H9 (cell line): ENCODE measurements around the gene CCDC33. TPM values are rescaled to one million over a fixed set of nuclear protein-coding genes. Genes with fewer than 3 reads are reported as not detected.

Source experiments
- DNase-seq: peaks from one replicate; pipeline ENCODE4 v3.0.0-alpha.2; 2017
- H2AFZ ChIP-seq: one replicate; pipeline ENCODE4 v1.6.1; 2013; ENCODE audit warnings: mild to moderate bottlenecking, low read length, control low read depth, moderate library complexity
- H2AK5ac ChIP-seq: 2 replicates; pipeline ENCODE4 v1.6.1; 2013; ENCODE audit warnings: low read length, control low read depth, mixed read lengths; ENCODE audit not compliant: insufficient read length
- H2BK120ac ChIP-seq: one replicate; pipeline ENCODE4 v1.6.1; 2013; ENCODE audit warnings: low read depth, mild to moderate bottlenecking, low read length, control low read depth, inconsistent platforms; ENCODE audit not compliant: poor library complexity, severe bottlenecking
- H2BK12ac ChIP-seq: 2 replicates; pipeline ENCODE4 v1.6.1; 2013; ENCODE audit warnings: low read length, control low read depth, mixed read lengths, low read depth; ENCODE audit not compliant: insufficient read length
- H2BK15ac ChIP-seq: 2 replicates; pipeline ENCODE4 v1.6.1; 2013; ENCODE audit warnings: low read depth, low read length, control low read depth
- H2BK20ac ChIP-seq: one replicate; pipeline ENCODE4 v1.6.1; 2013; ENCODE audit warnings: low read depth, mild to moderate bottlenecking, low read length, control low read depth, inconsistent platforms; ENCODE audit not compliant: poor library complexity, severe bottlenecking
- H2BK5ac ChIP-seq: 2 replicates; pipeline ENCODE4 v1.6.1; 2013; ENCODE audit warnings: low read length, control low read depth, mixed read lengths; ENCODE audit not compliant: insufficient read length
- H3K14ac ChIP-seq: 2 replicates; pipeline ENCODE4 v1.6.1; 2013; ENCODE audit warnings: low read length, control low read depth; ENCODE audit not compliant: insufficient read depth
- H3K18ac ChIP-seq: 2 replicates; pipeline ENCODE4 v1.6.1; 2013; ENCODE audit warnings: low read depth, mild to moderate bottlenecking, mixed read lengths, low read length, control low read depth; ENCODE audit not compliant: insufficient read length
- H3K23ac ChIP-seq: 2 replicates; pipeline ENCODE4 v1.6.1; 2013; ENCODE audit warnings: low read length, control low read depth, mixed read lengths, low read depth; ENCODE audit not compliant: insufficient read length
- H3K23me2 ChIP-seq: 2 replicates; pipeline ENCODE4 v1.6.1; 2013; ENCODE audit warnings: low read depth, mild to moderate bottlenecking, mixed read lengths, low read length, control low read depth; ENCODE audit not compliant: insufficient read length, poor library complexity, severe bottlenecking
- H3K27ac ChIP-seq: 2 replicates; pipeline ENCODE4 v1.5.1; 2013; ENCODE audit warnings: low read length, control low read depth, mixed read lengths, low read depth; ENCODE audit not compliant: insufficient read length
- H3K27me3 ChIP-seq: 2 replicates; pipeline ENCODE4 v1.6.1; 2013; ENCODE audit warnings: low read length, control low read depth, inconsistent platforms; ENCODE audit not compliant: insufficient read depth
- H3K4ac ChIP-seq: 2 replicates; pipeline ENCODE4 v1.6.1; 2013; ENCODE audit warnings: low read depth, mild to moderate bottlenecking, control low read depth, inconsistent platforms, low read length, moderate library complexity
- H3K4me1 ChIP-seq: 2 replicates; pipeline ENCODE4 v1.6.1; 2013; ENCODE audit warnings: low read length, control low read depth, inconsistent platforms; ENCODE audit not compliant: insufficient read depth
- H3K4me2 ChIP-seq: 2 replicates; pipeline ENCODE4 v1.6.1; 2013; ENCODE audit warnings: low read length, control low read depth, mixed read lengths; ENCODE audit not compliant: insufficient read length, insufficient read depth
- H3K56ac ChIP-seq: 2 replicates; pipeline ENCODE4 v1.6.1; 2013; ENCODE audit warnings: low read depth, mild to moderate bottlenecking, mixed read lengths, low read length, control low read depth; ENCODE audit not compliant: insufficient read length
- H3K79me1 ChIP-seq: 2 replicates; pipeline ENCODE4 v1.6.1; 2013; ENCODE audit warnings: low read depth, mild to moderate bottlenecking, moderate library complexity, low read length, control low read depth, inconsistent platforms; ENCODE audit not compliant: insufficient read depth, poor library complexity, severe bottlenecking
- H3K79me2 ChIP-seq: 2 replicates; pipeline ENCODE4 v1.6.1; 2013; ENCODE audit warnings: low read length, control low read depth, inconsistent platforms; ENCODE audit not compliant: insufficient read depth
- H3K9ac ChIP-seq: 2 replicates; pipeline ENCODE4 v1.6.1; 2013; ENCODE audit warnings: low read length, control low read depth, mixed read lengths; ENCODE audit not compliant: insufficient read length; ENCODE audit errors: extremely low read depth
- H3K9me3 ChIP-seq: one replicate; pipeline ENCODE4 v1.6.1; 2013; ENCODE audit warnings: low read depth, low read length, inconsistent platforms; ENCODE audit not compliant: control insufficient read depth
- H3T11ph ChIP-seq: one replicate; pipeline ENCODE4 v1.6.1; 2013; ENCODE audit warnings: mild to moderate bottlenecking, low read length, control low read depth, inconsistent platforms
- H4K20me1 ChIP-seq: one replicate; pipeline ENCODE4 v1.6.1; 2013; ENCODE audit not compliant: control insufficient read depth, insufficient read length, insufficient read depth
- H4K5ac ChIP-seq: 2 replicates; pipeline ENCODE4 v1.6.1; 2013; ENCODE audit warnings: low read depth, mild to moderate bottlenecking, mixed read lengths, low read length, control low read depth; ENCODE audit not compliant: insufficient read length
- H4K8ac ChIP-seq: replicated peaks from 2 replicates; pipeline ENCODE4 v1.6.1; 2013; ENCODE audit warnings: low read length, control low read depth, mixed read lengths, low read depth; ENCODE audit not compliant: insufficient read length
- H4K91ac ChIP-seq: 2 replicates; pipeline ENCODE4 v1.6.1; 2013; ENCODE audit warnings: low read depth, mild to moderate bottlenecking, moderate library complexity, mixed read lengths, low read length, control low read depth; ENCODE audit not compliant: insufficient read length
- H3K27ac Mint-ChIP-seq, 3 experiments: 2 replicates in 2 of 3; 3 replicates in 1 of 3; pipeline ENCODE4 v1.8.0; 2020 to 2021; ENCODE audit warnings: mixed read lengths in 3 of 3, mild to moderate bottlenecking in 1 of 3, moderate library complexity in 1 of 3
- H3K27me3 Mint-ChIP-seq: 2 replicates; pipeline ENCODE4 v1.8.0; 2021; ENCODE audit warnings: low read depth, mild to moderate bottlenecking, moderate library complexity, mixed read lengths
- H3K36me3 Mint-ChIP-seq, 3 experiments: 2 replicates in 2 of 3; 3 replicates in 1 of 3; pipeline ENCODE4 v1.8.0; 2020 to 2021; ENCODE audit warnings: low read depth in 3 of 3, mixed read lengths in 3 of 3; ENCODE audit not compliant: insufficient read depth in 1 of 3
- H3K4me1 Mint-ChIP-seq, 2 experiments: 2 replicates each; pipeline ENCODE4 v1.8.0; 2020; ENCODE audit warnings: mixed read lengths in 2 of 2
- H3K4me3 Mint-ChIP-seq, 2 experiments: 2 replicates in 1 of 2; 3 replicates in 1 of 2; pipeline ENCODE4 v1.8.0; 2020 to 2021; ENCODE audit warnings: mild to moderate bottlenecking in 2 of 2, mixed read lengths in 2 of 2, moderate library complexity in 1 of 2
- H3K9me3 Mint-ChIP-seq, 2 experiments: 2 replicates in 1 of 2; 3 replicates in 1 of 2; pipeline ENCODE4 v1.8.0; 2020; ENCODE audit warnings: mild to moderate bottlenecking in 2 of 2, mixed read lengths in 2 of 2, moderate library complexity in 1 of 2
- CTCF ChIP-seq: fragments of 200-600 bp; sonication (generic); conservative IDR thresholded peaks from 3 replicates; pipeline ENCODE4 v1.8.0; 2021; ENCODE audit warnings: antibody characterized with exemption, mild to moderate bottlenecking
- WGBS: extraction: QIAGEN DNeasy Blood & Tissue Kit; methylation state at CpG from one replicate; pipeline ENCODE4 v1.1.7; 2013; ENCODE audit warnings: missing lambda C conversion rate, low lambda C conversion rate, mixed read lengths; ENCODE audit not compliant: insufficient read length; ENCODE audit errors: extremely low coverage; 5-methylcytosine and 5-hydroxymethylcytosine counted together
- total RNA-seq: library from RNA; stranded (reverse); gene quantifications from 2 replicates; pipeline ENCODE4 v1.2.1, GENCODE V29; 2021

The CCDC33 gene
- total RNA-seq, 1 experiment from 2014 or later, result 4.6 TPM

- no peak overlapping the region for H3K23ac ChIP-seq
- no peak overlapping the region for H3K18ac ChIP-seq
- H3K27me3 ChIP-seq, result no peaks in the 10 kb centered on the region
- Mint-ChIP-seq H3K9me3 (no peaks in the 10 kb centered on the region), H3K27ac (no peak overlapping the region), H3K4me3 (no peak overlapping the region), H3K27me3 (peaks cover 27% of the 10 kb centered on the region), H3K4me1 (peaks cover 47 to 57% of the 10 kb centered on the region in 2 experiments), H3K36me3 (peaks cover 0 to 4% (median 2%) of the 10 kb centered on the region in 3 experiments; a peak in 3 of 7 replicates)
- DNase-seq, result no peak
- no peaks in the 10 kb centered on the region for H3K79me1 ChIP-seq
- no peaks in the 10 kb centered on the region for H3K9me3 ChIP-seq
- no peak overlapping the region for H2AK5ac ChIP-seq
- no peak overlapping the region for H2BK5ac ChIP-seq
- no peak overlapping the region for H3K14ac ChIP-seq
- no peak overlapping the region for H3K27ac ChIP-seq
- H3K56ac ChIP-seq, result no peak overlapping the region
- H4K20me1 ChIP-seq, result no peaks in the 10 kb centered on the region
- H3K23me2 ChIP-seq, result peaks cover 11% of the 10 kb centered on the region
- H3K4me2 ChIP-seq, result no peak overlapping the region
- WGBS, result no CpG with 5 or more reads among the region's 1 CpG
- H2AFZ ChIP-seq, result no peak overlapping the region
- no peaks in the 10 kb centered on the region for H3K79me2 ChIP-seq
- no peak for TF ChIP-seq CTCF
- H2BK120ac ChIP-seq, result no peak overlapping the region
- no peak overlapping the region for H4K8ac ChIP-seq
- H2BK12ac ChIP-seq, result no peak overlapping the region
- H3K9ac ChIP-seq, result no peak overlapping the region
- no peak overlapping the region for H3T11ph ChIP-seq
- no peak overlapping the region for H2BK20ac ChIP-seq
- no peak overlapping the region for H4K5ac ChIP-seq
- no peak overlapping the region for H2BK15ac ChIP-seq
- H3K4me1 ChIP-seq, result peaks cover 18% of the 10 kb centered on the region; the same call in 1 of the 2 replicates
- H3K4ac ChIP-seq, result no peak overlapping the region
- no peak overlapping the region for H4K91ac ChIP-seq
Observed at GRCh38 chr15:74200412-74200815, 35.7 kb upstream of the CCDC33 start.
